HepG2 (cell line): ENCODE results near the gene RABEP1. TPM values are rescaled to one million over a fixed set of nuclear protein-coding genes. Genes with fewer than 3 reads are reported as not detected.

Source experiments
- ATAC-seq: fragments of 200-7000 bp; cut with Tn5 transposase; 3 replicates; pipeline ENCODE4 v1.9.1; 2020; ENCODE audit warnings: mild to moderate bottlenecking, moderate library complexity
- BruUV-seq: library from RNA; stranded (reverse); fragments of 400-500 nt; replicated peaks from 2 replicates; lab custom pipeline; 2021; lab: Mats Ljungman, UMichigan
- CTCF ChIA-PET: fragments of 300-600 bp; formaldehyde crosslinking; extraction: SDS; loops from one replicate; lab custom pipeline; 2021; ENCODE audit warnings: low total read pairs, inconsistent platforms, low intra/inter-chr PET ratio; lab: Yijun Ruan, JAX
- POLR2A ChIA-PET: fragments of 350-600 bp; sonication (Branson Sonifier 250); formaldehyde crosslinking; loops from one replicate; lab custom pipeline; 2020; ENCODE audit warnings: antibody characterized with exemption, inconsistent platforms; lab: Yijun Ruan, JAX
- DNase-seq: peaks from one replicate; pipeline ENCODE4 v3.0.0-alpha.2; 2015; ENCODE audit warnings: low spot score
- FAIRE-seq: peaks from 3 replicates; lab custom pipeline; 2011; peaks lifted over from hg19 to GRCh38; lab: Jason Lieb, UNC
- H2AFZ ChIP-seq: one replicate; pipeline ENCODE4 v1.6.1; 2011; ENCODE audit warnings: low read length, inconsistent platforms
- H3K27ac ChIP-seq: fragments of 300-600 bp; 3 replicates; pipeline ENCODE4 v1.8.0; 2011; ENCODE audit warnings: mixed run types, mild to moderate bottlenecking, mixed read lengths, low read length, inconsistent platforms; ENCODE audit not compliant: insufficient read depth; ENCODE audit errors: extremely low read length
- H3K27me3 ChIP-seq, 2 experiments: fragments of 200-600 bp in 1 of 2; 2 replicates in 1 of 2; 3 replicates in 1 of 2; pipeline versions ENCODE4 v1.6.0 to v1.8.0; 2011; ENCODE audit warnings: low read length in 2 of 2, mild to moderate bottlenecking in 2 of 2, moderate library complexity in 2 of 2, inconsistent platforms in 1 of 2; ENCODE audit not compliant: insufficient read depth in 2 of 2, control insufficient read depth in 1 of 2
- H3K36me3 ChIP-seq, 2 experiments: fragments of 200-600 bp in 1 of 2; replicated peaks in 1 of 2; 2 replicates in 1 of 2; 3 replicates in 1 of 2; pipeline versions ENCODE4 v1.5.1 to v1.8.0; 2011; ENCODE audit warnings: low read length in 2 of 2, inconsistent platforms in 1 of 2; ENCODE audit not compliant: insufficient read depth in 2 of 2, control insufficient read depth in 1 of 2
- H3K4me1 ChIP-seq: 2 replicates; pipeline ENCODE4 v1.5.1; 2012; ENCODE audit warnings: low read length, inconsistent platforms; ENCODE audit not compliant: insufficient read depth
- H3K4me2 ChIP-seq: 2 replicates; pipeline ENCODE4 v1.6.0; 2011; ENCODE audit warnings: low read depth, low read length, inconsistent platforms
- H3K4me3 ChIP-seq, 3 experiments: fragments of 200-600 bp in 1 of 3; sonication (generic), shearing (Covaris generic) in 1 of 3; replicated peaks in 1 of 3; 2 replicates each; pipeline ENCODE4 v1.5.1; 2011 to 2016; ENCODE audit warnings: low read length in 3 of 3, inconsistent platforms in 2 of 3, low read depth in 2 of 3, mild to moderate bottlenecking in 2 of 3, control low read depth in 1 of 3, mixed read lengths in 1 of 3; ENCODE audit not compliant: insufficient read depth in 1 of 3
- H3K79me2 ChIP-seq: one replicate; pipeline ENCODE4 v1.6.1; 2011; ENCODE audit warnings: low read length, inconsistent platforms; ENCODE audit not compliant: insufficient read depth
- H3K9ac ChIP-seq: 2 replicates; pipeline ENCODE4 v1.6.0; 2011; ENCODE audit warnings: mild to moderate bottlenecking, low read depth, low read length, inconsistent platforms; ENCODE audit not compliant: insufficient read depth
- H3K9me3 ChIP-seq: 2 replicates; pipeline ENCODE4 v1.5.1; 2012; ENCODE audit warnings: mild to moderate bottlenecking, low read length
- H4K20me1 ChIP-seq: 2 replicates; pipeline ENCODE4 v1.6.0; 2011; ENCODE audit warnings: inconsistent platforms, mild to moderate bottlenecking, low read length, moderate library complexity; ENCODE audit not compliant: insufficient read depth
- GTF2F1 ChIP-seq: fragments of 150-350 bp; IDR thresholded peaks from 2 replicates; pipeline ENCODE4 v1.6.1; 2014; ENCODE audit warnings: low read length
- HMG20A ChIP-seq: IDR thresholded peaks from 2 replicates; pipeline ENCODE4 v1.6.1; 2016; ENCODE audit warnings: borderline replicate concordance
- IKZF4 ChIP-seq: sonication (generic); formaldehyde crosslinking; IDR thresholded peaks from 2 replicates; pipeline ENCODE4 v1.5.1; 2020; ENCODE audit warnings: borderline replicate concordance, mild to moderate bottlenecking, low read depth, missing genetic modification reagents; ENCODE audit errors: not compliant biosample characterization
- MED1 ChIP-seq: sonication (generic); formaldehyde crosslinking; IDR thresholded peaks from 2 replicates; pipeline ENCODE4 v1.4.0; 2020; ENCODE audit warnings: missing genetic modification reagents
- MEIS2 ChIP-seq: sonication (generic); formaldehyde crosslinking; IDR thresholded peaks from 2 replicates; pipeline ENCODE4 v1.9.0; 2021; ENCODE audit warnings: mild to moderate bottlenecking, missing genetic modification reagents
- TCF12 ChIP-seq, 2 experiments: fragments of 450-650 bp in 1 of 2; sonication (generic) in 1 of 2; formaldehyde crosslinking in 1 of 2; IDR thresholded peaks; 2 replicates each; pipeline versions ENCODE4 v1.6.1 to v1.8.0; 2017 to 2022; ENCODE audit warnings: antibody characterized with exemption in 1 of 2, mild to moderate bottlenecking in 1 of 2, missing genetic modification reagents in 1 of 2, moderate library complexity in 1 of 2
- ZFX ChIP-seq: sonication (generic); formaldehyde crosslinking; IDR thresholded peaks from 2 replicates; pipeline ENCODE4 v1.4.0; 2020; ENCODE audit warnings: mild to moderate bottlenecking, low read depth, missing genetic modification reagents, moderate library complexity
- ZNF468 ChIP-seq: sonication (generic); formaldehyde crosslinking; IDR thresholded peaks from 2 replicates; pipeline ENCODE4 v1.8.0; 2022; ENCODE audit warnings: mild to moderate bottlenecking, moderate library complexity, missing genetic modification reagents
- ZNF543 ChIP-seq: sonication (generic); formaldehyde crosslinking; IDR thresholded peaks from 2 replicates; pipeline ENCODE4 v1.4.0; 2020; ENCODE audit warnings: mild to moderate bottlenecking, missing genetic modification reagents
- WGBS: methylation state at CpG from one replicate; pipeline ENCODE4 v1.1.6; 2017; ENCODE audit warnings: low lambda C conversion rate; 5-methylcytosine and 5-hydroxymethylcytosine counted together
- in situ Hi-C: cut with HindIII; loops from 2 replicates; pipeline ENCODE4 v1.10.0; 2017; ENCODE audit warnings: low pct_unique_long_range_greater_than_20kb; ENCODE audit not compliant: extremely low pct_ligation_motif_present
- intact Hi-C: fragments of 100-400 bp; cut with micrococcal nuclease; formaldehyde crosslinking; loops from one replicate; pipeline ENCODE4 v1.10.0; 2022; ENCODE audit not compliant: unreplicated experiment
- polyA plus RNA-seq, 8 experiments: library from polyadenylated mRNA; depleted of rRNA in 3 of 8; stranded (reverse) in 7 of 8; unstranded in 1 of 8; fragments of >200 nt; fragmentation: Illumina TruSeq in 4 of 8; extraction: Trizol in 4 of 8; gene quantifications; 2 replicates each; pipeline versions ENCODE4 v1.2.1 to v1.2.3, GENCODE V29; 2011 to 2016; ENCODE audit warnings: low read depth in 4 of 8, missing spikeins in 1 of 8, mixed read lengths in 1 of 8; ENCODE audit not compliant: insufficient read depth in 1 of 8
- total RNA-seq, 5 experiments: library from RNA; depleted of rRNA; stranded (reverse); fragments of >200 nt; fragmentation: Illumina TruSeq; extraction: Trizol; gene quantifications; 2 replicates each; pipeline ENCODE4 v1.2.3, GENCODE V29; 2016; ENCODE audit warnings: low read depth in 1 of 5
- TF ChIP-seq, protein P1 (sequence below): sonication (generic); formaldehyde crosslinking; IDR thresholded peaks from 2 replicates; pipeline ENCODE4 v1.4.0; 2020; ENCODE audit warnings: low read depth, missing genetic modification reagents
- TF ChIP-seq, protein P2 (sequence below): IDR thresholded peaks from 2 replicates; pipeline ENCODE4 v1.6.1; 2012; ENCODE audit warnings: low read depth, low read length, improper control_type of control experiment
- TF ChIP-seq, protein P3 (sequence below), 2 experiments: sonication (generic) in 1 of 2; formaldehyde crosslinking in 1 of 2; IDR thresholded peaks; 2 replicates each; pipeline versions ENCODE4 v1.5.1 to v1.6.1; 2011 to 2020; ENCODE audit warnings: borderline replicate concordance in 1 of 2, low read depth in 1 of 2, low read length in 1 of 2, mild to moderate bottlenecking in 1 of 2, missing genetic modification reagents in 1 of 2, moderate library complexity in 1 of 2

Gene RABEP1
- total and polyA plus RNA-seq, 2 of the 13 experiments (the other 11 are each of a cell fraction or from before 2014, with no cell fraction given): 13.7 to 41.5 TPM

DNA sequence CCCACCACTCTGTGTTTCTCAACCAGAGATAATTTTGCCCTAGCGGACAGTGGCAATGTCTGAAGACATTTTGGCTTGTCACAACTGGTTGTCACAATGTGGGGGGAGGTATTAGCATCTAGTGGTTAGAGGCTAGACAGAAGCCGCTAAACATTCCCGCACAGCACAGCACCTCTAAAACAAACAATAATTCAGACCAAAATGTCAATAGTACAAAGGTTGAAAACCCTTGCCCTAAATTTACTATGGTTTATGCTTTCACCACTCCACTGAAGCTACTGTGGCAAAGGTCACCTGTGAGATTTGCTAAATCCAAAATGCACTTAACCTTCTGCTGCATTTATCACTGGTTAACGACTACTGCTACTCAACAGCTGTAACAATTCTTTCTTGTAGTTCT lies 123.3 kb downstream of the RABEP1 start (continued):
- TF ChIP-seq, protein P1, sequence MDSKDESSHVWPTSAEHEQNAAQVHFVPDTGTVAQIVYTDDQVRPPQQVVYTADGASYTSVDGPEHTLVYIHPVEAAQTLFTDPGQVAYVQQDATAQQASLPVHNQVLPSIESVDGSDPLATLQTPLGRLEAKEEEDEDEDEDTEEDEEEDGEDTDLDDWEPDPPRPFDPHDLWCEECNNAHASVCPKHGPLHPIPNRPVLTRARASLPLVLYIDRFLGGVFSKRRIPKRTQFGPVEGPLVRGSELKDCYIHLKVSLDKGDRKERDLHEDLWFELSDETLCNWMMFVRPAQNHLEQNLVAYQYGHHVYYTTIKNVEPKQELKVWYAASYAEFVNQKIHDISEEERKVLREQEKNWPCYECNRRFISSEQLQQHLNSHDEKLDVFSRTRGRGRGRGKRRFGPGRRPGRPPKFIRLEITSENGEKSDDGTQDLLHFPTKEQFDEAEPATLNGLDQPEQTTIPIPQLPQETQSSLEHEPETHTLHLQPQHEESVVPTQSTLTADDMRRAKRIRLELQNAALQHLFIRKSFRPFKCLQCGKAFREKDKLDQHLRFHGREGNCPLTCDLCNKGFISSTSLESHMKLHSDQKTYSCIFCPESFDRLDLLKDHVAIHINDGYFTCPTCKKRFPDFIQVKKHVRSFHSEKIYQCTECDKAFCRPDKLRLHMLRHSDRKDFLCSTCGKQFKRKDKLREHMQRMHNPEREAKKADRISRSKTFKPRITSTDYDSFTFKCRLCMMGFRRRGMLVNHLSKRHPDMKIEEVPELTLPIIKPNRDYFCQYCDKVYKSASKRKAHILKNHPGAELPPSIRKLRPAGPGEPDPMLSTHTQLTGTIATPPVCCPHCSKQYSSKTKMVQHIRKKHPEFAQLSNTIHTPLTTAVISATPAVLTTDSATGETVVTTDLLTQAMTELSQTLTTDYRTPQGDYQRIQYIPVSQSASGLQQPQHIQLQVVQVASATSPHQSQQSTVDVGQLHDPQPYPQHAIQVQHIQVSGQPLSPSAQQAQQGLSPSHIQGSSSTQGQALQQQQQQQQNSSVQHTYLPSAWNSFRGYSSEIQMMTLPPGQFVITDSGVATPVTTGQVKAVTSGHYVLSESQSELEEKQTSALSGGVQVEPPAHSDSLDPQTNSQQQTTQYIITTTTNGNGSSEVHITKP (CRISPR knock-in tag): peak; percentile 65; the same call in 1 of the 2 replicates
- TF ChIP-seq MED1 (CRISPR knock-in tag): peak; percentile 74
- TF ChIP-seq, protein P2, sequence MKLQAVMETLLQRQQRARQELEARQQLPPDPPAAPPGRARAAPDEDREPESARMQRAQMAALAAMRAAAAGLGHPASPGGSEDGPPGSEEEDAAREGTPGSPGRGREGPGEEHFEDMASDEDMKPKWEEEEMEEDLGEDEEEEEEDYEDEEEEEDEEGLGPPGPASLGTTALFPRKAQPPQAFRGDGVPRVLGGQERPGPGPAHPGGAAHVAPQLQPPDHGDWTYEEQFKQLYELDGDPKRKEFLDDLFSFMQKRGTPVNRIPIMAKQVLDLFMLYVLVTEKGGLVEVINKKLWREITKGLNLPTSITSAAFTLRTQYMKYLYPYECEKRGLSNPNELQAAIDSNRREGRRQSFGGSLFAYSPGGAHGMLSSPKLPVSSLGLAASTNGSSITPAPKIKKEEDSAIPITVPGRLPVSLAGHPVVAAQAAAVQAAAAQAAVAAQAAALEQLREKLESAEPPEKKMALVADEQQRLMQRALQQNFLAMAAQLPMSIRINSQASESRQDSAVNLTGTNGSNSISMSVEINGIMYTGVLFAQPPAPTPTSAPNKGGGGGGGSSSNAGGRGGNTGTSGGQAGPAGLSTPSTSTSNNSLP: peak; percentile 75; the same call in 1 of the 2 replicates
- no peak for TF ChIP-seq IKZF4
- peak; percentile 60; the same call in 1 of the 2 replicates for TF ChIP-seq HMG20A (CRISPR knock-in tag)

DNA sequence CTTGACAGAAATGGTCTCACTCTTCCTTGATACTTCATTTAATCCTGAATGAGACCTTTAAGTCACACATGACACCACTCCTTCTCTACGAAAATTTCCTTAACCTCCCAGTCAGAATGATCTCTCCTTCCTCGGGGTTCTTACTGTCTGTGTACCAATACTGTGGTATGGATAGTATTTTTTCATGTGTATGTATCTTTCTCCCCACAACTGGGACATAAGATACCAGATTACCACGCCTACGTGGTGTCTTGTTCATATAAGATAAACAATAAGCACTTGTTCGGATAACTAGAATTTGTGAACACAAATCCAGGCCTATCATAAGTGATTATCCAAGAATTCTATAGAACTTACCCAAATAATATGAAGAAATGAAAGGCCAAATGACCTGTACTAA lies 126.1 kb downstream of the RABEP1 start:
- peaks cover 38% of the 10 kb centered on the region for H3K4me1 ChIP-seq
- no peak overlapping the region for H3K4me3 ChIP-seq
- peaks cover 10% of the 10 kb centered on the region for H3K79me2 ChIP-seq
- FAIRE-seq (no peak), DNase-seq (no peak), ATAC-seq (no peak)
- WGBS: 93% methylated on average over 5 of the region's 5 CpGs
- CTCF ChIA-PET: no interaction called here
- H4K20me1 ChIP-seq: no peaks in the 10 kb centered on the region
- intact Hi-C loops (no loop called here), in situ Hi-C loops (no loop called here)
- no peak overlapping the region for H2AFZ ChIP-seq
- POLR2A ChIA-PET: no interaction called here
- H3K4me2 ChIP-seq: no peak overlapping the region
- H3K27me3 ChIP-seq: no peaks in the 10 kb centered on the region
- H3K36me3 ChIP-seq: peaks cover 26 to 75% of the 10 kb centered on the region in 2 experiments
- H3K27ac ChIP-seq: no peak overlapping the region
- H3K9me3 ChIP-seq: no peaks in the 10 kb centered on the region
- H3K9ac ChIP-seq: no peak overlapping the region
- BruUV-seq: no TSS peak
- TF ChIP-seq ZNF543 (CRISPR knock-in tag): no peak
- TF ChIP-seq TCF12 (IDR thresholded peaks at IDR 0.05): no peak
- no peak for TF ChIP-seq TCF12 (CRISPR knock-in tag; IDR thresholded peaks at IDR 0.05)
- TF ChIP-seq MEIS2 (CRISPR knock-in tag): no peak
- TF ChIP-seq, protein P3, sequence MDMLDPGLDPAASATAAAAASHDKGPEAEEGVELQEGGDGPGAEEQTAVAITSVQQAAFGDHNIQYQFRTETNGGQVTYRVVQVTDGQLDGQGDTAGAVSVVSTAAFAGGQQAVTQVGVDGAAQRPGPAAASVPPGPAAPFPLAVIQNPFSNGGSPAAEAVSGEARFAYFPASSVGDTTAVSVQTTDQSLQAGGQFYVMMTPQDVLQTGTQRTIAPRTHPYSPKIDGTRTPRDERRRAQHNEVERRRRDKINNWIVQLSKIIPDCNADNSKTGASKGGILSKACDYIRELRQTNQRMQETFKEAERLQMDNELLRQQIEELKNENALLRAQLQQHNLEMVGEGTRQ (IDR thresholded peaks at IDR 0.05; ENCODE audit: low read depth, low read length): no peak
- TF ChIP-seq, protein P3 (CRISPR knock-in tag; IDR thresholded peaks at IDR 0.05; ENCODE audit: borderline replicate concordance): no peak
- TF ChIP-seq ZFX: no peak
- no peak for TF ChIP-seq ZNF468 (CRISPR knock-in tag)
- TF ChIP-seq GTF2F1: no peak
